Measurements from ENCODE around the gene SPA17. TPM values are rescaled to one million over a fixed set of nuclear protein-coding genes. Genes with fewer than 3 reads are reported as not detected.

The SPA17 gene
- 17.7 to 30.1 TPM (median 20.1 TPM) in 5 replicates for total RNA-seq (2022; extraction: Qiagen RNA extraction; ENCODE audit: low read depth)

GRCh38 chr11:124673333-124674167 is at the start of gene SPA17, which contains the start of gene SIAE:
Gene SPA17, plus strand, starts transcription at chr11:124673904. Its CDS starts 1,361 bp downstream, at chr11:124675265.
Gene SIAE, minus strand, starts transcription at chr11:124673739. Its CDS starts 31 bp downstream, at chr11:124673708.

DNA sequence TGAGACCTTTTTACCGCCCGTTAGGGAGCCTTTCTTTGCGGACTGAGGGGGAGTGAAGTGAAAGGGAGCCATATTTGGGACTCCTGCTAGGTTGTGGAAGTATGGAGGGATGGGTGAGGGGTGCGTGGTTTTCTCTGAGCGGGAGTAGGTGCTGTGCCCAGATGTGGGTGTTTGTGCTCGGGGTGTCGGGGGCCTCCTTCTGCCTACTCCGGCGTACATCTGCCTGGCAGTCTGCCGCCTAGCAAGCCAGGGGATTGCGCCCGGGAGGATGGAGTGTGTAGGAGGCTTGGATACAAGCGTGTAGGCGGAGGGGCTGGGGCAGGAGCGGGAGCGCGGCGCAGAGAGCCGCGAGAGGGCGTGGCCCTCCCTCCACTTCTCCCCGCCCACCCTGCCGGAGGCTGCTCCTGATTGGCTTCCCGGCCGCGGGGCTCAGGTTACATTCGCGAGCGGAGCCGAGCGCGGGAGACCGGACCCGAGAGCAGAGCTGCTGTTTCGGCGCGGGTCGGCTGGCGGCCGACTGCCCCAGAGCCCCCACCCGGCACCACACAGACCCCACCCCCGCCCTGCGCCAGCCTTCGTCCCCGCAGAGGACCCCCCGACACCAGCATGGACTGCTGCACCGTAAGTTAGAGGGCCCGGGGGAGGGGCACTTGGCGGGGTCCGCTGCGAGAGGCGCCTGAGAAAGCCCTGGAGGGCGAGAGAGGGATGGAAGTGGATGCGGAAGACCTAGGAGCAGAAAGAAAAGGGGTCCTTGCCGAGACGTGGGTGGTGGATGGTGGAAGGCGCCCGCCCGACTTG is 66.0 kb downstream of the SPA17 start, which contains the start of gene NRGN:
Gene NRGN, plus strand, starts transcription at position 464 of the 798 bp plus-strand sequence. Its CDS starts 143 bp downstream, at position 607.

Other genes starting within 250 kb of the SPA17 start
- gene OR8B4, start 249.0 kb upstream of the SPA17 start, total RNA-seq (2022; extraction: Qiagen RNA extraction; ENCODE audit: low read depth): not detected in 5 replicates
- gene OR8B8, start 228.2 kb upstream of the SPA17 start, total RNA-seq (2022; extraction: Qiagen RNA extraction; ENCODE audit: low read depth): not detected in 5 replicates
- not detected in 5 replicates for gene OR8B12, start 130.2 kb upstream of the SPA17 start, total RNA-seq (2022; extraction: Qiagen RNA extraction; ENCODE audit: low read depth)
- not detected in 5 replicates for gene OR8A1, start 103.9 kb upstream of the SPA17 start, total RNA-seq (2022; extraction: Qiagen RNA extraction; ENCODE audit: low read depth)
- not detected in 5 replicates for gene PANX3, start 62.5 kb upstream of the SPA17 start, total RNA-seq (2022; extraction: Qiagen RNA extraction; ENCODE audit: low read depth)
- gene TBRG1, start 51.0 kb upstream of the SPA17 start, total RNA-seq (2022; extraction: Qiagen RNA extraction; ENCODE audit: low read depth): 16.2 to 18.3 TPM (median 17.7 TPM) in 5 replicates
- 12.0 to 16.7 TPM (median 15.0 TPM) in 5 replicates for gene SIAE, start 165 bp upstream of the SPA17 start, total RNA-seq (2022; extraction: Qiagen RNA extraction; ENCODE audit: low read depth)
- gene NRGN, start 66.0 kb downstream of the SPA17 start, total RNA-seq (2022; extraction: Qiagen RNA extraction; ENCODE audit: low read depth): 6.1 to 11.4 TPM (median 9.6 TPM) in 5 replicates
- gene VSIG2, start 78.4 kb downstream of the SPA17 start, total RNA-seq (2022; extraction: Qiagen RNA extraction; ENCODE audit: low read depth): not detected in 5 replicates
- gene ESAM, start 88.4 kb downstream of the SPA17 start, total RNA-seq (2022; extraction: Qiagen RNA extraction; ENCODE audit: low read depth): 12.0 to 17.2 TPM (median 13.7 TPM) in 5 replicates
- 5.4 to 6.5 TPM (median 5.7 TPM) in 5 replicates for gene MSANTD2, start 126.5 kb downstream of the SPA17 start, total RNA-seq (2022; extraction: Qiagen RNA extraction; ENCODE audit: low read depth)
- gene ROBO3, start 191.5 kb downstream of the SPA17 start, total RNA-seq (2022; extraction: Qiagen RNA extraction; ENCODE audit: low read depth): 1.9 to 2.7 TPM (median 2.1 TPM) in 5 replicates
- gene ROBO4, start 224.0 kb downstream of the SPA17 start, total RNA-seq (2022; extraction: Qiagen RNA extraction; ENCODE audit: low read depth): not detected in 5 replicates
- not detected in 5 replicates for gene HEPN1, start 245.3 kb downstream of the SPA17 start, total RNA-seq (2022; extraction: Qiagen RNA extraction; ENCODE audit: low read depth)

Measured in A549 treated with GW870086 at 1 μM for 4 hours (cell line).